CD14-positive monocyte (primary cell): ENCODE measurements around the gene CSGALNACT2. TPM values are rescaled to one million over a fixed set of nuclear protein-coding genes. Genes with fewer than 3 reads are reported as not detected.
A peak's percentile ranks its signal among the peaks of the same experiment; 100 is the strongest.

ENCODE experiments used
- DNase-seq, 3 donors: peaks; one replicate each; pipeline ENCODE4 v3.0.0-alpha.2; 2011 to 2022
- H2AFZ ChIP-seq: 2 replicates; pipeline ENCODE4 v1.6.0; 2012; ENCODE audit warnings: mild to moderate bottlenecking, low read depth, low read length, inconsistent platforms; ENCODE audit not compliant: insufficient read depth, poor library complexity, severe bottlenecking
- H3K27ac ChIP-seq, 2 donors: 1 replicate in 1 of 2; 2 replicates in 1 of 2; pipeline ENCODE4 v1.5.1; 2012 to 2013; ENCODE audit warnings: low read length in 2 of 2, control low read depth in 1 of 2, inconsistent platforms in 1 of 2, low read depth in 1 of 2, mild to moderate bottlenecking in 1 of 2
- H3K27me3 ChIP-seq, 2 donors: one replicate each; pipeline versions ENCODE4 v1.6.0 to v1.6.1; 2011 to 2013; ENCODE audit warnings: low read length in 2 of 2; ENCODE audit not compliant: control insufficient read depth in 2 of 2, insufficient read depth in 2 of 2
- H3K36me3 ChIP-seq, 2 donors: replicated peaks in 1 of 2; 1 replicate in 1 of 2; 2 replicates in 1 of 2; pipeline versions ENCODE4 v1.5.1 to v1.6.1; 2012 to 2013; ENCODE audit warnings: low read length in 2 of 2, control low read depth in 1 of 2, inconsistent platforms in 1 of 2, mild to moderate bottlenecking in 1 of 2; ENCODE audit not compliant: insufficient read depth in 2 of 2, control insufficient read depth in 1 of 2
- H3K4me1 ChIP-seq, 2 donors: 1 replicate in 1 of 2; 2 replicates in 1 of 2; pipeline versions ENCODE4 v1.5.1 to v1.6.1; 2012 to 2013; ENCODE audit warnings: low read length in 2 of 2, control low read depth in 1 of 2, inconsistent platforms in 1 of 2, mild to moderate bottlenecking in 1 of 2, moderate library complexity in 1 of 2; ENCODE audit not compliant: insufficient read depth in 2 of 2, control insufficient read depth in 1 of 2
- H3K4me2 ChIP-seq: replicated peaks from 2 replicates; pipeline ENCODE3; 2012; ENCODE audit warnings: low read length, moderate library complexity, mild to moderate bottlenecking; ENCODE audit not compliant: poor library complexity, severe bottlenecking; ENCODE audit errors: extremely low read depth
- H3K4me3 ChIP-seq, 3 experiments: fragments of 200-600 bp in 1 of 3; sonication (generic) in 1 of 3; replicated peaks in 1 of 3; 1 replicate in 2 of 3; 2 replicates in 1 of 3; pipeline ENCODE4 v1.5.1; 2011 to 2013; ENCODE audit warnings: low read length in 3 of 3, mild to moderate bottlenecking in 3 of 3, control low read depth in 2 of 3, low read depth in 2 of 3, inconsistent platforms in 1 of 3, moderate library complexity in 1 of 3
- H3K79me2 ChIP-seq: 2 replicates; pipeline ENCODE4 v1.6.0; 2012; ENCODE audit warnings: mild to moderate bottlenecking, control low read depth, inconsistent platforms, low read length, moderate library complexity; ENCODE audit not compliant: insufficient read depth
- H3K9ac ChIP-seq: 2 replicates; pipeline ENCODE4 v1.6.0; 2017; ENCODE audit warnings: low read length, mild to moderate bottlenecking; ENCODE audit not compliant: insufficient read depth, poor library complexity, severe bottlenecking
- H3K9me3 ChIP-seq, 2 donors: replicated peaks in 1 of 2; 1 replicate in 1 of 2; 2 replicates in 1 of 2; pipeline versions ENCODE4 v1.5.1 to v1.6.1; 2012 to 2013; ENCODE audit warnings: low read length in 2 of 2, control low read depth in 1 of 2; ENCODE audit not compliant: control insufficient read depth in 1 of 2, insufficient read depth in 1 of 2
- H4K20me1 ChIP-seq: 2 replicates; pipeline ENCODE4 v1.6.0; 2012; ENCODE audit warnings: mild to moderate bottlenecking, low read length, control low read depth, moderate library complexity; ENCODE audit not compliant: insufficient read depth
- H3K27ac Mint-ChIP-seq, 7 donors: one replicate each; pipeline ENCODE4 v1.8.0; 2020; ENCODE audit warnings: mild to moderate bottlenecking in 7 of 7, mixed read lengths in 7 of 7, moderate library complexity in 6 of 7, inconsistent platforms in 2 of 7
- H3K27me3 Mint-ChIP-seq, 3 donors: one replicate each; pipeline ENCODE4 v1.8.0; 2021 to 2022; ENCODE audit warnings: low read depth in 3 of 3, mild to moderate bottlenecking in 3 of 3, mixed read lengths in 3 of 3, moderate library complexity in 3 of 3, inconsistent platforms in 1 of 3
- H3K36me3 Mint-ChIP-seq, 2 donors: one replicate each; pipeline ENCODE4 v1.8.0; 2020; ENCODE audit warnings: mixed read lengths in 2 of 2, inconsistent platforms in 1 of 2, mild to moderate bottlenecking in 1 of 2
- H3K4me1 Mint-ChIP-seq: one replicate; pipeline ENCODE4 v1.8.0; 2020; ENCODE audit warnings: mild to moderate bottlenecking, mixed read lengths
- H3K4me3 Mint-ChIP-seq, 2 donors: one replicate each; pipeline ENCODE4 v1.8.0; 2020; ENCODE audit warnings: mild to moderate bottlenecking in 2 of 2, mixed read lengths in 2 of 2, moderate library complexity in 1 of 2
- H3K9me3 Mint-ChIP-seq, 7 donors: one replicate each; pipeline ENCODE4 v1.8.0; 2020 to 2022; ENCODE audit warnings: mixed read lengths in 7 of 7, mild to moderate bottlenecking in 6 of 7, moderate library complexity in 6 of 7, inconsistent platforms in 2 of 7
- WGBS: methylation state at CpG from one replicate; pipeline ENCODE4 v1.1.5; 2013; ENCODE audit warnings: missing lambda C conversion rate; ENCODE audit not compliant: insufficient coverage; 5-methylcytosine and 5-hydroxymethylcytosine counted together
- intact Hi-C, 2 donors: fragments of 100-400 bp; cut with micrococcal nuclease; formaldehyde crosslinking; loops; one replicate each; pipeline versions ENCODE4 v1.15.0 to v1.15.1; 2023
- polyA plus RNA-seq, 3 donors: library from polyadenylated mRNA; depleted of rRNA in 1 of 3; unstranded in 2 of 3; stranded (reverse) in 1 of 3; fragments of 300-500 nt in 2 of 3; fragments of >200 nt in 1 of 3; fragmentation: Illumina TruSeq in 2 of 3; gene quantifications; 1 replicate in 2 of 3; 2 replicates in 1 of 3; pipeline ENCODE4 v1.2.3, GENCODE V29; 2012 to 2021
- TF ChIP-seq, protein P1 (sequence below): fragments of 200-600 bp; IDR thresholded peaks from one replicate; pipeline ENCODE4 v1.8.0; 2022; ENCODE audit warnings: antibody characterized with exemption, mild to moderate bottlenecking

The CSGALNACT2 gene
- polyA plus RNA-seq, 3 donors = 43.7 to 80.1 (median 48.2) TPM

DNA sequence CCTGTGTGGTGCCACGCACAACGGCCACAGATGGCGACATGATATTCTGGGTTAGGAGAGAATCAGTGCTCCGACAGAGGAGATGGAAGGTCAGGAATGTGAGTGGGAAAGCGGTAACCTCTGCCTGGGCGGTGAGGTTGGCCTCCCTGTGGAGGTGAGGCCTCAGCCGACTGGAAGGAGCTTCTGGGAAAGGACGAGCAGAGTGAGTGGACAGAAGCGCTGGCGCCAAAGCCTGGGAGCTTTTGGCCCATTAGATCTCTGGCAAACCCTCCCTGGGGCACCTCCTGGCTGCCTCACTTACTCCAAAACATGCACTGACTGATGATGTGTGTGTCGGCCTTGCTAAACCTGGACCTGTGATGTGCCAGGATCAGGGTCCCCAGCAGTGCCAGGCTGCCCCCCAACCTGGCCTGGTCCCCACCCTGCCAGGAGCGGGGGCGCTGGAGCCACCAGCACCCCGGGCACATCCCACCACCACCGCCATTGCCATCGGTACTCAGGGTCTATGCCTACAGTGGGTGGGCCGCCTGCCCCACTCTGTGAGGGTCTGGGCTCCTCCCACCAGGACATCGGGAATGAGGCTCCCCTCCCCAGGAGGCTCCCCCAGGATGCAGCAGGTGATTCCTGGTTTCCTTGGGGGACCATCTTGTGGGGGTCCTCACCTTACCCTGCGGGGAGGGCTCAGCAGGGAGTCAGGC lies 77.7 kb downstream of the CSGALNACT2 start:
- intact Hi-C loops = no loop called here
- Histone ChIP-seq H4K20me1 (no peaks in the 10 kb centered on the region), H3K4me2 (no peak overlapping the region), H3K27me3 (no peaks in the 10 kb centered on the region), H3K4me3 (no peak overlapping the region), H3K4me1 (no peaks in the 10 kb centered on the region), H3K9me3 (no peaks in the 10 kb centered on the region), H3K9ac (no peak overlapping the region), H3K36me3 (no peaks in the 10 kb centered on the region), H3K79me2 (no peaks in the 10 kb centered on the region), H2AFZ (no peak overlapping the region), H3K27ac (no peak overlapping the region)
- Mint-ChIP-seq H3K27ac (no peak overlapping the region), H3K4me3 (no peak overlapping the region), H3K9me3 (no peaks in the 10 kb centered on the region), H3K27me3 (peaks cover 0 to 6% (median 4%) of the 10 kb centered on the region in 3 donors), H3K4me1 (no peaks in the 10 kb centered on the region), H3K36me3 (no peaks in the 10 kb centered on the region)
- over 99% methylated on average over 17 of the region's 19 CpGs for WGBS
- DNase-seq = no peak
- TF ChIP-seq, protein P1, sequence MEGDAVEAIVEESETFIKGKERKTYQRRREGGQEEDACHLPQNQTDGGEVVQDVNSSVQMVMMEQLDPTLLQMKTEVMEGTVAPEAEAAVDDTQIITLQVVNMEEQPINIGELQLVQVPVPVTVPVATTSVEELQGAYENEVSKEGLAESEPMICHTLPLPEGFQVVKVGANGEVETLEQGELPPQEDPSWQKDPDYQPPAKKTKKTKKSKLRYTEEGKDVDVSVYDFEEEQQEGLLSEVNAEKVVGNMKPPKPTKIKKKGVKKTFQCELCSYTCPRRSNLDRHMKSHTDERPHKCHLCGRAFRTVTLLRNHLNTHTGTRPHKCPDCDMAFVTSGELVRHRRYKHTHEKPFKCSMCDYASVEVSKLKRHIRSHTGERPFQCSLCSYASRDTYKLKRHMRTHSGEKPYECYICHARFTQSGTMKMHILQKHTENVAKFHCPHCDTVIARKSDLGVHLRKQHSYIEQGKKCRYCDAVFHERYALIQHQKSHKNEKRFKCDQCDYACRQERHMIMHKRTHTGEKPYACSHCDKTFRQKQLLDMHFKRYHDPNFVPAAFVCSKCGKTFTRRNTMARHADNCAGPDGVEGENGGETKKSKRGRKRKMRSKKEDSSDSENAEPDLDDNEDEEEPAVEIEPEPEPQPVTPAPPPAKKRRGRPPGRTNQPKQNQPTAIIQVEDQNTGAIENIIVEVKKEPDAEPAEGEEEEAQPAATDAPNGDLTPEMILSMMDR = no peak

- H3K27ac Mint-ChIP-seq = peak overlapping the region in 1 of 7 donors; percentile 64
- Histone ChIP-seq H3K9ac (no peak overlapping the region), H3K27me3 (no peaks in the 10 kb centered on the region), H3K27ac (no peak overlapping the region), H3K79me2 (no peaks in the 10 kb centered on the region), H3K9me3 (no peaks in the 10 kb centered on the region), H3K36me3 (no peaks in the 10 kb centered on the region), H2AFZ (no peak overlapping the region), H3K4me3 (no peak overlapping the region), H3K4me1 (no peaks in the 10 kb centered on the region), H4K20me1 (no peaks in the 10 kb centered on the region), H3K4me2 (no peak overlapping the region)
- H3K4me1 Mint-ChIP-seq = no peaks in the 10 kb centered on the region
- 94% methylated on average over 8 of the region's 15 CpGs for WGBS
- TF ChIP-seq, protein P1 = no peak
- peaks cover 2 to 7% (median 4%) of the 10 kb centered on the region in 3 donors for H3K27me3 Mint-ChIP-seq
- no peak for DNase-seq
- intact Hi-C loops = no loop called here
- no peak overlapping the region for H3K4me3 Mint-ChIP-seq
- H3K9me3 Mint-ChIP-seq = no peaks in the 10 kb centered on the region
- H3K36me3 Mint-ChIP-seq = no peaks in the 10 kb centered on the region
These were observed 78.8 kb downstream of the CSGALNACT2 start for GRCh38 chr10:43216931-43217562.
